Fibroblast of lung (primary cell): ENCODE results near the gene ADRB1. TPM values are rescaled to one million over a fixed set of nuclear protein-coding genes. Genes with fewer than 3 reads are reported as not detected.

Experiments used
- DNase-seq, 2 donors: peaks; one replicate each; pipeline versions ENCODE4 v3.0.0 to v3.0.0-alpha.2; 2010; ENCODE audit warnings: low read depth in 2 of 2
- H2AFZ ChIP-seq: 2 replicates; pipeline ENCODE4 v1.5.1; 2012; ENCODE audit warnings: low read length, control low read depth, inconsistent platforms
- H3K27ac ChIP-seq: 2 replicates; pipeline ENCODE4 v1.5.1; 2011; ENCODE audit warnings: low read length, control low read depth; ENCODE audit not compliant: insufficient read depth
- H3K27me3 ChIP-seq: 2 replicates; pipeline ENCODE4 v1.5.1; 2011; ENCODE audit warnings: mild to moderate bottlenecking, low read length; ENCODE audit not compliant: control insufficient read depth, insufficient read depth
- H3K36me3 ChIP-seq: 2 replicates; pipeline ENCODE4 v1.5.1; 2011; ENCODE audit warnings: low read length; ENCODE audit not compliant: control insufficient read depth, insufficient read depth
- H3K4me1 ChIP-seq: 2 replicates; pipeline ENCODE4 v1.5.1; 2011; ENCODE audit warnings: low read length; ENCODE audit not compliant: control insufficient read depth, insufficient read depth; ENCODE audit errors: extremely low read depth
- H3K4me2 ChIP-seq: 2 replicates; pipeline ENCODE4 v1.5.1; 2011; ENCODE audit warnings: low read length, control low read depth; ENCODE audit not compliant: insufficient read depth; ENCODE audit errors: extremely low read depth
- H3K4me3 ChIP-seq, 4 experiments: fragments of 200-600 bp in 1 of 4; sonication (generic) in 1 of 4; replicated peaks in 1 of 4; 2 replicates each; pipeline ENCODE4 v1.5.1; 2011 to 2016; ENCODE audit warnings: low read length in 4 of 4, low read depth in 3 of 4, mild to moderate bottlenecking in 3 of 4, control low read depth in 2 of 4, inconsistent platforms in 1 of 4, mixed read lengths in 1 of 4; ENCODE audit not compliant: insufficient read depth in 1 of 4; ENCODE audit errors: control extremely low read depth in 1 of 4
- H3K79me2 ChIP-seq: 2 replicates; pipeline ENCODE4 v1.5.1; 2012; ENCODE audit warnings: mild to moderate bottlenecking, low read length, inconsistent platforms; ENCODE audit not compliant: control insufficient read depth, insufficient read depth
- H3K9ac ChIP-seq: 2 replicates; pipeline ENCODE4 v1.5.1; 2011; ENCODE audit warnings: mild to moderate bottlenecking, low read length, control low read depth; ENCODE audit not compliant: insufficient read depth
- H3K9me3 ChIP-seq: 2 replicates; pipeline ENCODE4 v1.5.1; 2012; ENCODE audit warnings: low read depth, low read length; ENCODE audit not compliant: control insufficient read depth, insufficient read depth
- H4K20me1 ChIP-seq: 2 replicates; pipeline ENCODE4 v1.5.1; 2011; ENCODE audit warnings: low read length; ENCODE audit not compliant: control insufficient read depth, insufficient read depth; ENCODE audit errors: extremely low read depth
- EZH2 ChIP-seq: IDR thresholded peaks from 2 replicates; pipeline ENCODE4 v1.5.1; 2012; ENCODE audit warnings: low read length, control low read depth, mild to moderate bottlenecking; ENCODE audit errors: missing control alignments
- polyA plus RNA-seq, 2 donors: library from polyadenylated mRNA; depleted of rRNA in 1 of 2; stranded (reverse) in 1 of 2; unstranded in 1 of 2; fragments of >200 nt; gene quantifications; 2 replicates each; pipeline ENCODE4 v1.2.1, GENCODE V29; 2011 to 2012; ENCODE audit warnings: missing spikeins in 1 of 2
- total RNA-seq: library from RNA; depleted of rRNA; stranded (reverse); fragments of >200 nt; gene quantifications from 2 replicates; pipeline ENCODE4 v1.2.1, GENCODE V29; 2014
- TF ChIP-seq, protein P1 (sequence below), 2 donors: IDR thresholded peaks in 1 of 2; conservative IDR thresholded peaks in 1 of 2; 1 replicate in 1 of 2; 2 replicates in 1 of 2; pipeline ENCODE4 v1.5.1; 2011 to 2012; ENCODE audit warnings: low read length in 2 of 2, control low read depth in 1 of 2, inconsistent platforms in 1 of 2, low read depth in 1 of 2, mild to moderate bottlenecking in 1 of 2

The ADRB1 gene
- total and polyA plus RNA-seq, 2 donors (not counting 1 experiment from before 2014, with no cell fraction given): not detected

DNA sequence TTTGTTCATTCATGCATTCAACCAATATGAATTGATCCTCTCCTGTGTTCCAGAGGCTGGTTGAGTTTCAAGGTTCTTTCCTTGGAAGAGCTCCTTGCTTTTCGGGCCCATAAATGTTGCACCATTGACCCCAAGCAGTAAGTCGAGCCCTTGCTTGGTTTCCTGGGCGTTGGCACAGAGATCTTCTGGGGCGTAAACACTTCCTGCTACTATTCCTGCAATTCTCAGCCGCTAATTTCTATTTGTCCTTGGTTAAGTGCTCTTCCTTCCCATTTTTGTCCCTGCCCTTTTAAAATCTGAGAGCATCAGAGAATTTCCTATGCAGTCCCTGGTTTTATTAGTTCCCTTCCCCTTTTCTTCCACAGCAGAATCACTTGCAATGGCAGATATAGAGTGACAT, 44.1 kb upstream of the ADRB1 start:
- H2AFZ ChIP-seq: no peak overlapping the region
- H3K27ac ChIP-seq: no peak overlapping the region
- H3K4me2 ChIP-seq: no peak overlapping the region
- H3K36me3 ChIP-seq: no peaks in the 10 kb centered on the region
- TF ChIP-seq, protein P1, sequence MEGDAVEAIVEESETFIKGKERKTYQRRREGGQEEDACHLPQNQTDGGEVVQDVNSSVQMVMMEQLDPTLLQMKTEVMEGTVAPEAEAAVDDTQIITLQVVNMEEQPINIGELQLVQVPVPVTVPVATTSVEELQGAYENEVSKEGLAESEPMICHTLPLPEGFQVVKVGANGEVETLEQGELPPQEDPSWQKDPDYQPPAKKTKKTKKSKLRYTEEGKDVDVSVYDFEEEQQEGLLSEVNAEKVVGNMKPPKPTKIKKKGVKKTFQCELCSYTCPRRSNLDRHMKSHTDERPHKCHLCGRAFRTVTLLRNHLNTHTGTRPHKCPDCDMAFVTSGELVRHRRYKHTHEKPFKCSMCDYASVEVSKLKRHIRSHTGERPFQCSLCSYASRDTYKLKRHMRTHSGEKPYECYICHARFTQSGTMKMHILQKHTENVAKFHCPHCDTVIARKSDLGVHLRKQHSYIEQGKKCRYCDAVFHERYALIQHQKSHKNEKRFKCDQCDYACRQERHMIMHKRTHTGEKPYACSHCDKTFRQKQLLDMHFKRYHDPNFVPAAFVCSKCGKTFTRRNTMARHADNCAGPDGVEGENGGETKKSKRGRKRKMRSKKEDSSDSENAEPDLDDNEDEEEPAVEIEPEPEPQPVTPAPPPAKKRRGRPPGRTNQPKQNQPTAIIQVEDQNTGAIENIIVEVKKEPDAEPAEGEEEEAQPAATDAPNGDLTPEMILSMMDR (conservative IDR thresholded peaks at IDR 0.05 in 1 of 2, IDR thresholded peaks at IDR 0.05 in 1 of 2; ENCODE audit: low read depth in 1 of 2, low read length in 2 of 2): no peak
- no peak for TF ChIP-seq EZH2
- H3K79me2 ChIP-seq: no peaks in the 10 kb centered on the region
- no peaks in the 10 kb centered on the region for H4K20me1 ChIP-seq
- H3K4me3 ChIP-seq: no peak overlapping the region
- no peak for DNase-seq
- H3K9me3 ChIP-seq: no peaks in the 10 kb centered on the region
- H3K9ac ChIP-seq: no peak overlapping the region
- no peaks in the 10 kb centered on the region for H3K4me1 ChIP-seq
- H3K27me3 ChIP-seq: no peaks in the 10 kb centered on the region

DNA sequence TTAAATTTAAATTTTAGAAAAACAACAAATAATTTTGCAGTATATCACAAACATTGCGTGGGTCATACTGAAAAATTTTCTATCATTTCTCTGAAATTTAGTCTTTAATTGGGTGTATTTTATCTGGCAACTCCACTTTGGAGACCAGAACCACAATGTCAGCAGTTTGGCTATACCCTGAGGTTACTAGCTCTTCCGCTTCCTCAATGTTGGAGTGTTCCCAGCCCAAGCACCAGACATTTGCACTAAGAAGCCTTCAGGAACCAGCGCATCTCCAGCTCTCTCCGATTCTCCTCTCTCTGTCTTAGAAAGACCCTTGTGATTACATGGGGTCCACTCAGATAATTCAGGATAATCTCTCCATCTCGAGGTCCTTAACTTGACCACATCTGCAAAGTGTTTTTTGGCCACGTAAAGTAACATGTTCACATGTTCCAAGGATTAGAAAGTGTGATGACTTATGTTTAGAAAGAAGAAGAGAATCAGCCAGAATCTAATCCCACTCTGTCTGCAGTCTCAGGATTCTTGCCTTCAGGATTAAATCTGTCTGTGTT, 43.1 kb upstream of the ADRB1 start:
- no peaks in the 10 kb centered on the region for H4K20me1 ChIP-seq
- no peak overlapping the region for H3K4me2 ChIP-seq
- no peak for DNase-seq
- H3K27me3 ChIP-seq: no peaks in the 10 kb centered on the region
- no peak overlapping the region for H3K4me3 ChIP-seq
- H3K4me1 ChIP-seq: no peaks in the 10 kb centered on the region
- no peaks in the 10 kb centered on the region for H3K9me3 ChIP-seq
- H3K9ac ChIP-seq: no peak overlapping the region
- H3K79me2 ChIP-seq: no peaks in the 10 kb centered on the region
- no peak for TF ChIP-seq EZH2
- TF ChIP-seq, protein P1 (conservative IDR thresholded peaks at IDR 0.05 in 1 of 2, IDR thresholded peaks at IDR 0.05 in 1 of 2; ENCODE audit: low read depth in 1 of 2, low read length in 2 of 2): no peak
- H3K36me3 ChIP-seq: no peaks in the 10 kb centered on the region
- no peak overlapping the region for H3K27ac ChIP-seq
- H2AFZ ChIP-seq: no peak overlapping the region

DNA sequence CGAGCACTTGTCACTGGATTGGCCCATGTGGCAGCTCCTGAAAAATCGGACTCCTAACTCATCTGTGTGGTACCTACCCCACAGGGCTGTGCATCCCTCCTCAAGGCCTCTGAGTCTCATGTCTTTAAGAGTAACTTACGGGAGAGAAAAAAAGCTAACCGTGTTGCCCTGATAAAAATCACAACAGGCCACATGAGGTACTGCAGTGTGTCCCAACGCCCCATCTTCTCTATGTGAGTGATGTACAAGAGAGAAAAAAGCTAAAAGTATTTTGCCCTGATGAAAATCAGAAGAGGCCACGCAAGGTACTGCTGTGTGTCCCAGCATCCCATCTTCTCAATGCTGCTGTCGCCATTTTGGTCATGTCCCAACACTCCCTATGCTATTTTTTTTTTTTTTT, 41.2 kb upstream of the ADRB1 start:
- Histone ChIP-seq H3K4me3 (no peak overlapping the region), H3K27me3 (no peaks in the 10 kb centered on the region), H2AFZ (no peak overlapping the region), H3K36me3 (no peaks in the 10 kb centered on the region), H3K79me2 (no peaks in the 10 kb centered on the region), H3K9ac (no peak overlapping the region), H3K9me3 (no peaks in the 10 kb centered on the region), H3K4me1 (no peaks in the 10 kb centered on the region), H3K4me2 (no peak overlapping the region), H3K27ac (no peak overlapping the region), H4K20me1 (no peaks in the 10 kb centered on the region)
- no peak for DNase-seq
- TF ChIP-seq EZH2: no peak
- TF ChIP-seq, protein P1 (conservative IDR thresholded peaks at IDR 0.05 in 1 of 2, IDR thresholded peaks at IDR 0.05 in 1 of 2; ENCODE audit: low read depth in 1 of 2, low read length in 2 of 2): no peak
